AG09309 (cell line): ENCODE data around the gene MAP3K5.

Experiments used
- DNase-seq: peaks from one replicate; pipeline ENCODE4 v3.0.0-alpha.2; 2010; ENCODE audit warnings: low read depth
- H3K4me3 ChIP-seq: 2 replicates; pipeline ENCODE4 v1.5.1; 2011; ENCODE audit warnings: mild to moderate bottlenecking, low read depth, low read length, moderate library complexity; ENCODE audit not compliant: control insufficient read depth
- TF ChIP-seq, protein P1 (sequence below): IDR thresholded peaks from 2 replicates; pipeline ENCODE4 v1.5.1; 2011; ENCODE audit warnings: mild to moderate bottlenecking, low read depth, low read length, inconsistent platforms; ENCODE audit not compliant: insufficient read depth, control insufficient read depth; ENCODE audit errors: missing control alignments

MAP3K5 gene

GRCh38 chr6:136728033-136728939, 64.0 kb downstream of the MAP3K5 start:
- H3K4me3 ChIP-seq: no peak overlapping the region
- DNase-seq: no peak
- TF ChIP-seq, protein P1, sequence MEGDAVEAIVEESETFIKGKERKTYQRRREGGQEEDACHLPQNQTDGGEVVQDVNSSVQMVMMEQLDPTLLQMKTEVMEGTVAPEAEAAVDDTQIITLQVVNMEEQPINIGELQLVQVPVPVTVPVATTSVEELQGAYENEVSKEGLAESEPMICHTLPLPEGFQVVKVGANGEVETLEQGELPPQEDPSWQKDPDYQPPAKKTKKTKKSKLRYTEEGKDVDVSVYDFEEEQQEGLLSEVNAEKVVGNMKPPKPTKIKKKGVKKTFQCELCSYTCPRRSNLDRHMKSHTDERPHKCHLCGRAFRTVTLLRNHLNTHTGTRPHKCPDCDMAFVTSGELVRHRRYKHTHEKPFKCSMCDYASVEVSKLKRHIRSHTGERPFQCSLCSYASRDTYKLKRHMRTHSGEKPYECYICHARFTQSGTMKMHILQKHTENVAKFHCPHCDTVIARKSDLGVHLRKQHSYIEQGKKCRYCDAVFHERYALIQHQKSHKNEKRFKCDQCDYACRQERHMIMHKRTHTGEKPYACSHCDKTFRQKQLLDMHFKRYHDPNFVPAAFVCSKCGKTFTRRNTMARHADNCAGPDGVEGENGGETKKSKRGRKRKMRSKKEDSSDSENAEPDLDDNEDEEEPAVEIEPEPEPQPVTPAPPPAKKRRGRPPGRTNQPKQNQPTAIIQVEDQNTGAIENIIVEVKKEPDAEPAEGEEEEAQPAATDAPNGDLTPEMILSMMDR: no peak

DNA sequence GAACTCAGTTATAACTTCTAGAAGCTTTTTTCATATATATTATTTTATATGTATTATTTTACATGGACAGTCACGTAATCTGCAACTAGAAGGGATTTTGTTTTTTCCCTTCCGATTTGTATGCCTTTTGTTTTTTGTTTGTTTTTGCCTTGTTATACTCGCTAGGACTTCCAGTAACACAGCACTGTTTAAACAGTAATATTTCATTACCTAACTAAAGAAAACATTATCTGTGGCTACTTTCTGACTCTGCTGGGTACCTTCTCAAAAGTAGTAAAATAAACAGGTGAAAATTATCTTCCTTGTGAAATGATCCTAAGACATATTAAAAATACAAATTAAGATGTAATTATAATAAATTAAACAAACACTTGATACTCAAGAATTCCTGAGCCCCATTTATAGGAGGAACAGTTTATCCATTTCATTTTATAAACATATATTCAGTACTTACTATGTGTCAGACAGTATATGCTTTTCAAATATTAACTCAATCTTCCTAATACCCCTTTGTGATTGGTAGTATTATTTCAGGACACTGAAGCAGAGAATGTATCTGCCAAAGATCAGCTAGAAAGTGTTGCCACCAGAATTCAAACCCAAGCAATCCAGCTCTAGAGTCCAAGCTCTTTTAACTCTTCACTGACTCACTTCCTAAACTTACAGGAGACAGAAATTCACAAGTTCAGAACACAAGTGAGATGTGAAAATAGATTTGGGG, 65.3 kb downstream of the MAP3K5 start:
- H3K4me3 ChIP-seq: no peak overlapping the region
- TF ChIP-seq, protein P1: no peak
- DNase-seq: no peak

DNA sequence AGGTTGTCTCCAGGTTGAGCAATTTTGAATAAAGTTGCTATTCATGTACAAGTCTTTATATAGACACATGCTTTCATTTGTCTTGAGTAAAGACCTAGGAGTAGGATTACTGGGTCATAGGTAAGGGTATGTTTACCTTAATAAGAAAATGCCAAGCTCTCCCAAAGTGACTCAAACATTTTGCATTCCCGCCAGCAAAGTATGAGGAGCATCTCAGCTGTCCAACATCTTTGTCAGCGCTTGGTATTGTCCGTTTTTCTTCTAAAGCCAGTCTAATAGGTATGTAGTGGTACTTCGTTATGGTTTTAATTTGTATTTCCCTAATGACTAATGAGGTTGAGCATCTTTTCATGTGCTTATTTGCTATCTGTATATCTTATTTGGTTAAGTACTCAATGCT, 67.2 kb downstream of the MAP3K5 start:
- no peak for DNase-seq
- H3K4me3 ChIP-seq: no peak overlapping the region
- TF ChIP-seq, protein P1: no peak

DNA sequence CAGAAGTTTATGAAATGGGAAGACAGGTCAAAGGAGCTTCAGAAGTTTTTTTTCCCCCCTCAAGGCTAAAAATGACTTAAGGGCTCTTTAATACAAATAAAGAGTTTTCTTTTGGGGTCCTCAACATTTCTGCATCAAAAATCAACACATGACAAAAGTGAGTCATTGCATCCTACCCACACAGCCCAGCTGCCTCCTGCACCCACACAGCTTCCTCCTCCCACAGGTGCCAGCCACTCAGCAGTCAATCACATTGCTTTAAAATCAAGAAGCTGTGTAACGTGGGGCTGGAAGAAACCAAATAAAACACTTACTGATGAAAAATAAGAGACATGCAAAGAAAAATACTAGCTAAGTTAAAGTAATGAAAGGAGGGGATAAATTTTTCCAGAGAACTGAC, 68.5 kb downstream of the MAP3K5 start:
- TF ChIP-seq, protein P1: no peak
- no peak overlapping the region for H3K4me3 ChIP-seq
- no peak for DNase-seq

DNA sequence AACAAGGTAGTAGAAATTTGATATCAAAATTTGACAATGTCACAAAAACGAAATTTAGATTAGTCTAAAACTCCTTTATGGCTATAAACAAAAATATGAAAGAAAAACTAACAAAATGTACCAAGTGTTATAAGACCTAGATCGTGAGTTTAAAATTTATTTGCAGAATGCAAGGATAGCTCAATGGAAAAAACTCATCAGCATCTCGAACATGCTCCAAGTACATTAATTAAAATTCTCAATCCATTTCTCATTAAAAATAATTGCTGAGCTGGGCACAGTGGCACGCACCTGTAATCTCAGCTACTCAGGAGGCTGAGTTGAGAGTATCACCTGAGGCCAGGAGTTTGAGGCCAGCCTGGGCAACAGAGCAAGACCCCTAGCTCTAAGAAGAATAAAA, 70.8 kb downstream of the MAP3K5 start:
- no peak overlapping the region for H3K4me3 ChIP-seq
- DNase-seq: no peak

DNA sequence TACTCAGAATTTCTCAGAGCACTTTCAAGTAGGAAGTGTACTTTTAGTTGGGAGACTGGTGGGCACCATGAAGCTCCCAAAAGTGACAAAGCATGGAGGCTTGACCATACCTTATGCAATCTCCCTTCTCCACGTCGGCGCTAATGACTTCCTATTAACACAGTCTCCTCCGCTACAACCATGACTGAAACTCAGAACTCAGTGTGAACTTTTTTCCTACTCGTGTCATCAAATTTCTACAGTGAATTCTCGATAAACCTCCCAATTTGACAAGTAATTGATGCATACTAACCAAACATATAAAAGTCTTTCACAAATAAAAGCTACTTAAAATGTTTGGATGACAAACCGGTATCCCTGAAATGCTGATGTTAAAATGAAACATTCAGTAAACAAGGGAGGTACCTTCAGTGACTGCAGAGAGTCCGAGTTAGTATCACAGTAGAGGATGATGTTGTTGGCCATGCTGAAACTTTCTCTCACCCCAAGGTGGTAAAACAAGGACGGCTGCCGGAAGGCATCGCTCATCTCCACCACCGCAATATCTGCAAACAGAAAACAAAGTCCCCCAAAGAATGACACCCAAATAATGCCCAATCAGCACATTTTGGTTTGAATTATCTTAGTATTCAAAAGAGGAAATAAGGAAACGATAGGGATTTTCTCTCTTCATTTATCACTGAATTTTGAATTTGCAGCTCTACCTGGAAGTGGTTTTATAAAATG, 72.1 kb downstream of the MAP3K5 start:
- no peak overlapping the region for H3K4me3 ChIP-seq

More for the DNA sequence above, 70.8 kb downstream of the MAP3K5 start:
- TF ChIP-seq, protein P1: no peak

More for the DNA sequence above, 72.1 kb downstream of the MAP3K5 start:
- no peak for DNase-seq
- TF ChIP-seq, protein P1: no peak
